ENCODE results near the gene KLHL36. TPM values are rescaled to one million over a fixed set of nuclear protein-coding genes. Genes with fewer than 3 reads are reported as not detected.
"Not testable (repeated sequence)": the region's sequence is repeated elsewhere in the genome, so short reads cannot be mapped to it uniquely, and the experiment has no call there.

KLHL36 gene
- total RNA-seq, 1 experiment from 2014 or later, result 56.6 TPM

DNA sequence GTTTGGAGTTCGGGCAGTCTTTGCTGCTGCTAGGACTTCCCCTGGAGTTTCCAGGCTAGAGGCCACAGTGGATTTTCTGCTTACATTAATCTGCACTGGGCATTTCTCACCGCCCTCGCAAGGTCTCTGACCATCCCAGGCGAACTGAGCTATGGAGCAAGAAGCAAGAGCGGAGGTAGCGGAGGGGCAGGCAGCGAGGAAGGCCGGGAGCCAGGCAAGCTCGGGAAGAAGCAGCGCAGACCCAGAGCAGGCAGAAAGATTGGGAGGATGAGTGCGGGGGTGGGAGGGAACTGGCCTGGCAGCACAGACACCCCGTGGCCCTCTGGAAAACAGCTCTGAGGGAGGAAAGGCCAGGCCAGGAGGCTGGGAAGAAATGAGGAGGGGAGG is 34.2 kb upstream of the KLHL36 start:
- in situ Hi-C loops (cut with HindIII; ENCODE audit: low pct_unique_long_range_greater_than_20kb, low sequenced_read_pairs), result no loop called here

DNA sequence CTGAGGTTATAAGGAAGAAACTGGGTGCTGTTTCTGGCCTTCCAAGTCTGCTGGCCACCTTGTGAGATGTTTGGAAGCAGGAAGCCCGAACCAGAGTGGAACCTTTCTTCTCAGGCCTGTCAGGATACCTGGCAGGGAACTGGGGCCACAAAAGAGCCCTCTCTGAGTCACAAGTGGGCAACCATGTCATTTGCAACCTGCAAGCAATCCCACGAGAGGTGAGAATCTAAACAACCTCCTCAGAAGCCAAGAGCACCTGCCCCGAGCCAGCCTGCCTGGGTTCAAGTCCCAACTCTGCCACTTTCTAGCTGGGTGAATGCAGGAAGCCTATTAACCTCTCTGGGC is 33.7 kb upstream of the KLHL36 start:
- in situ Hi-C loops (cut with HindIII; ENCODE audit: low pct_unique_long_range_greater_than_20kb, low sequenced_read_pairs), result no loop called here

More for the DNA sequence above, 34.2 kb upstream of the KLHL36 start:
- no peak for DNase-seq (ENCODE audit: low read depth)

DNA sequence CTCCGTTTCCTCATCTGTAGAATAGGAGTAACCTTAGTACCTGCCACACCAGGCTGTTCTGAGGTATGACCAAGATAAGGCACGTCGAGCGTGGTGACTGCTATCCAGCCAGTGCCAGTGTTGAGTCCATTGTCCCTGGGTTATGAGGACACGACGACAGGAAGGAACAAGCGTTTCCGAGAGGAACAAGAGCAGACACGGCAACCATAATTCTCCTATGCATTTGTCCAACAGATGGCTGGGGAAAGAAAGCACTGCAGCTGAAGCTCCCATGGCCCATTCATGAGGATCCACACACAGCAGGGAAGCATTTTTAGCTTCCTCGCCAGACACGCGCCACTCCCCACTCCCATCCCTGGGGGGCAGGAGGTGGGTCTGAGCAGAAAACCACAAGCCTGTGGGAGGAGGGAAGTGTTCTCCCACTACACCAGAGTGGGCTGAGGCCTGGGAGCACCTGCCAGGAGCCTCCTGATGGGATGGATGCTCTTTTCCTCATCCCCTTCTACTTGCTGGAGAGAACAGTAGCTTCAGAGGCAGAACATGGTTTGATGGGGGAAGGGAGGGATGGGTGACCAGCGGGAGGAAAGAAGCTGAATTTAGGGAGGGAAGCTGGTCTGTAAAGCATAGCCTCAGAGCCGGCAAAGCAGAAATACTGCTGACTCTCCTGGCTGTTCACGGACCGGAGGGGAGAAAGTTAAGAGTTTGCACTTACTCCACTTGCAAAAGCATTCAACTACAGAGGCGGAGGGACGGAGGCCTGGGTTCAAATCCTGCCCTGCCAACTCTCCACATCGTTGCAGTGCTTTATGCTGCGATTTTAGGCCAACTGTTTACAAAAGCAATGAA is 33.1 kb upstream of the KLHL36 start:
- in situ Hi-C loops (cut with HindIII; ENCODE audit: low pct_unique_long_range_greater_than_20kb, low sequenced_read_pairs), result no loop called here
- DNase-seq (ENCODE audit: low read depth), result no peak

More for the DNA sequence above, 33.7 kb upstream of the KLHL36 start:
- no peak for DNase-seq (ENCODE audit: low read depth)

GRCh38 chr16:84616515-84616914 is 31.8 kb upstream of the KLHL36 start:
- peak; percentile 46 for DNase-seq (ENCODE audit: low read depth)
- in situ Hi-C loops (cut with HindIII; ENCODE audit: low pct_unique_long_range_greater_than_20kb, low sequenced_read_pairs), result no loop called here

DNA sequence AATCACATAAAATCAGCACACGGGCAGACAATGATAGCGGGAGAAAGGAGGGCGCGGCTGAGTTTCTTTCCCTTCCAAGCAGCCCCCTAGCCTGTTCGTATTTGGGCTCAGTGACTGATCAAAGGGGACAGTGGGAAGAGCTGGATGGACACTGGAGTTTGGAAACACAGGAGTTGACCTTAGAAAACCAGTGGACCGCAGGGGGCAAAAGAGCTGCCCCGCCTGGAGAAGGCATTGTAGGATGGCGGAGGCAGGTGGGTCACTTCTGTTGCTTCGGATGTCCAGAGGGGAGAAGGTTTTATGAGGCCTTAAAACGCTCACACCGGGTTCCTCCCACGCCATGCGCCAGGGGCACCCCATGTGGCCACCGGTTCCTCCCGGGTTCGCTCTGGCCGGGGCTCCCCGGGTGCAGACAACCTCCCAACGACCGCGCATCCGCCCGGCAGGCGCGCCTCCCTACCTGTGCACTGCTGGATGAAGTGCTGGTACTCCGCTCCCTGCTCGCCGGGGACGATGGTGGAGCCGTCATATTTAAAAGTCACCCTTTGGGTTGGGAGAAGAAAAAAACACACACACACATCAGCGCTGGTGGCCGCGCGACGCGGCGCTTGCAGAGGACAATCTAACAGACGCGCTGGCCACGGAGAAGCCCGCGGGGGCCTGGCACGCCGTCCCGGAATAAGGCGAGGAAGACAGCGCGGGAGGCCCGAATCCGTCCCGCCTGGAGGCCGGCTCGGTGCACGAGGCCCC is 31.1 kb upstream of the KLHL36 start:
- no peak for DNase-seq (ENCODE audit: low read depth)

DNA sequence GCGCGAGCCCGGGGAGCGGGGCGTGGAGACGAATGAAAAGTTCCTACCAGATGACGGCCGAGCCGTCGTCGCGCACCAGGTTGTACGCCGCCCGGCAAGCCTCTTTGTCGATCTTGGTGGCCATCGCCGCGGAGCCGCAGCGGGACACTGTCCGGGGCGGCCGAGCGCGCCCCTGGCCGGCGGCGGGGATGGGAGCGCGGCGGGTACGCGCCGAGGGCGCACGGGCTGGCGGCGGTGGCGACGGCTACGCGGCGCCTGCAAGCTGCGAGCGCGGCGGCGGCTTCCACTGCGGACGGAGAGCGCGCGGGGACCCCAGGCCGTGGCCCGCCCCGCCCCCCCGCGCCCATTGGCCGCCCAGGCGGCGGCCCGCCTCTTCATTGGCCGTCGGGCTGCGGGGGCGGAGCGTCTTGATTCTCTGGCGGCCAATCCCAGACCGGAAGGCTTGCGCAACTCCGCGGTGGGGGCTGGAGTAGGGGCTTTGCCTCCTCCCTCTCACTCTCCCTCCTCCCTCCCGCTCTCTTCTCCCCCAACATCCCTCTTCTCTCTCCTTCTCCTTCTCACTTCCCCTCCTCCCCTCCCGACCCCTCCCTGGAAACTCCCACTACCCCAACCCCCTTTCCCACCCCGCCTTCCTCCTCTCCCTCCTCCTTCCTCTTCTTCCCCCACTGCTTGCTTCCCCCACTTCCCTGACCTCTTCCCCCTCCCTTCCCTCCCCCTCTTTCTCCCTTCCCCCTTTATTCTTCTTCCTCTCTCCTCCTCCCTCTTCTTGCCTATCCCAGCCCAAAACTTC is 30.3 kb upstream of the KLHL36 start, which contains the start of gene COTL1:
COTL1 (minus strand) TSS at position 288 of the 790 bp plus-strand sequence; CDS start at position 124, 164 bp downstream.
- in situ Hi-C loops (cut with HindIII; ENCODE audit: low pct_unique_long_range_greater_than_20kb, low sequenced_read_pairs), result no loop called here
- DNase-seq (ENCODE audit: low read depth), result peak; percentile 97

More for the DNA sequence above, 31.1 kb upstream of the KLHL36 start:
- in situ Hi-C loops (cut with HindIII; ENCODE audit: low pct_unique_long_range_greater_than_20kb, low sequenced_read_pairs), result no loop called here

DNA sequence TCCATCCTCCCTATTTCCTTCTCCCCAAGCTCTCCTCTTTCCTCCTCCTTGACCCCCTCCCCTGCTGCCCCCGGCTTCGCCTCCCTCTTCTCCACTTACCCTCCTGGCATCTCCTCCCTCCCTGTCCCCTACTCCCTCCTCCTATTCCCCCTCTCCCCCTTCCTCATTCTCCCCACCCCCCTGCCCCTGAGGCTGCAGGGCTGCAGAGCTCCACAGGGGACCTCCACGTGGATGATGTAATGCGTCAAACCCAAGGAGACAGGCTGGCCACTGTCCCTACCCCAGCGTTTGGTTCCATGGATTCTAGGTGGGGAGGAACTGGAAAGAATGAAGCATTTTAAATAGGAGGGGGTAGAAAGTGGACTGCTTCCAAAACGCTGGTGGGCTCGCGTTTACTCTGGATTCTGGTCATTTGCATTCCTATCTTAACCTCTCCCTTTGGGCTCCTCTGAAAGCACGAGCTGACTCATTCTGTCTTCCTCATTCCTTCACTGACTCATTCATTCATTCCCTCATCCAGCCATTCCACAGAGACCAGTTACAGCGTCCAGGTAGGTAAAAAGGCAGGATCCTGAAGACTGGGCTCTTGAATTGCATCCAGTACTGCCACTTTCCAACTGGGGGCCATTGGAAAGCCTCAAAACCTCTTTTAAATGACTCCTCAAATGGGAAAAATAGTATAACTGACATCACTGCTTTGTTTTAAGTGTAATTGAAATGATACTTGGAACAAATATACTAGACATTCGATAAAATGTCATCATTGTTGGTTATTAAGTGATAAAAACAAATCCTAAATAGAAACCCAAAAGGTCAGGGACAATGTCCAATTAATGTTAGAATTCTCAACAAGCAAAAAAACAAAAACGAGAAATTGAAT is 29.5 kb upstream of the KLHL36 start:
- in situ Hi-C loops (cut with HindIII; ENCODE audit: low pct_unique_long_range_greater_than_20kb, low sequenced_read_pairs), result no loop called here

DNA sequence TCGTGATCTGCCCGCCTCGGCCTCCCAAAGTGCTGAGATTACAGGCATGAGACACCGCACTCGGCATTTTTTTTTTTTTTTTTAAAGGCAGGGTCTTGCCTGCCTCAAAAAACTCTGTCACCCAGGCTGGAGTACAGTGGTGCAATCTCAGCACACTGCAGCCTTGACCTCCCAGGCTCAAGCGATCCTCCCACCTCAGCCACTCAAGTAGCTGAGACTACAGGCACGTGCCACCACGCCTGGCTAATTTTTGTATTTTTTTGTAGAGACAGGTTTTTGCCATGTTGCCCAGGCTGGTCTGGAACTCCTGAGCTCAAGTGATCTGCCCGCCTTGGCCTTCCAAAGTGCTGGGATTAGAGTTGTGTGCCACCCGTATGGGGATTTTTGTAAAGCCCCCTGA is 27.4 kb upstream of the KLHL36 start:
- DNase-seq (ENCODE audit: low read depth); in situ Hi-C loops (cut with HindIII; ENCODE audit: low pct_unique_long_range_greater_than_20kb, low sequenced_read_pairs): not testable (repeated sequence)

More for the DNA sequence above, 29.5 kb upstream of the KLHL36 start:
- peak; percentile 98 for DNase-seq (ENCODE audit: low read depth)

GRCh38 chr16:84625556-84625955 is 22.8 kb upstream of the KLHL36 start:
- no peak for DNase-seq (ENCODE audit: low read depth)
- in situ Hi-C loops (cut with HindIII; ENCODE audit: low pct_unique_long_range_greater_than_20kb, low sequenced_read_pairs), result no loop called here

GRCh38 chr16:84628226-84628731 is 20.0 kb upstream of the KLHL36 start:
- in situ Hi-C loops (cut with HindIII; ENCODE audit: low pct_unique_long_range_greater_than_20kb, low sequenced_read_pairs), result no loop called here
- no peak for DNase-seq (ENCODE audit: low read depth)

DNA sequence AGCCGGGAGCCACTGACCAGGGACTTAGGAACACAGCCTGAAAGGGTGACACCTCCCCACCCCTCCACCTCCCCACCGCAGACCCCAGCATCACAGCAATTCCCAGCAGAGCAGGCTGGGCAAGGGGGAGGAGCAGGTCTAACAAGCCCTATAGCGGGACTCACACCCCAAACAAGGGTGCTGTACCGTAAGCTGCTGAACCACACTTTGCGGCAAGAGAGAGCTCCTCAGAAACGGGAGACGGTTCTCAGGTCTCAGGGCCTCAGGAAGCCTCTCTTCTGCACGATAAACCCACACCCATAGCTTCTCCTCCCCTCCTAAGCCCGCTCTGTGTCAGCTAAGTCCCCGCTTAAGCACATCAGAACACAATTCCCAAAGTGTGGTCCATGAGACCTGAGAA is 18.7 kb upstream of the KLHL36 start:
- in situ Hi-C loops (cut with HindIII; ENCODE audit: low pct_unique_long_range_greater_than_20kb, low sequenced_read_pairs), result no loop called here
- DNase-seq (ENCODE audit: low read depth), result no peak

DNA sequence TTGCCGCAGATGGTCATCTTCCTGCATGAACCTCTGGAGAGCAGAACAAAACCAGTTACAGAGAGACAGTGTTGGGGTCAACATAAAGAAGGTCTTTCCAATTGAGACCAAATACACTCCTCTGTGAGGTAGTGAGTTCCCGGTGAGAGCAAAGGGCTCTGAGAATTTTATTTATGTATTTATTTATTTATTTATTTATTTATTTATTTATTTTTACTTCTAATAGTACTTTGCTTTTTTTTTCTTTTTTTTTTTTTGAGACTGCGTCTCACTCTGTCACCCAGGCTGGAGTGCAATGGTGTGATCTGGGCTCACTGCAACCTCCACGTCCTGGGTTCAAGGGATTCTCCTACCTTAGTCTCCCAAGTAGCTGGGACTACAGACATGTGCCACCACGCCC is 18.3 kb upstream of the KLHL36 start:
- DNase-seq (ENCODE audit: low read depth), result no peak
- in situ Hi-C loops (cut with HindIII; ENCODE audit: low pct_unique_long_range_greater_than_20kb, low sequenced_read_pairs), result no loop called here

GRCh38 chr16:84630446-84631152 is 17.7 kb upstream of the KLHL36 start:
- in situ Hi-C loops (cut with HindIII; ENCODE audit: low pct_unique_long_range_greater_than_20kb, low sequenced_read_pairs), result no loop called here
- DNase-seq (ENCODE audit: low read depth), result no peak

GRCh38 chr16:84631153-84631466 is 17.2 kb upstream of the KLHL36 start:
- no peak for DNase-seq (ENCODE audit: low read depth)
- in situ Hi-C loops (cut with HindIII; ENCODE audit: low pct_unique_long_range_greater_than_20kb, low sequenced_read_pairs), result no loop called here

DNA sequence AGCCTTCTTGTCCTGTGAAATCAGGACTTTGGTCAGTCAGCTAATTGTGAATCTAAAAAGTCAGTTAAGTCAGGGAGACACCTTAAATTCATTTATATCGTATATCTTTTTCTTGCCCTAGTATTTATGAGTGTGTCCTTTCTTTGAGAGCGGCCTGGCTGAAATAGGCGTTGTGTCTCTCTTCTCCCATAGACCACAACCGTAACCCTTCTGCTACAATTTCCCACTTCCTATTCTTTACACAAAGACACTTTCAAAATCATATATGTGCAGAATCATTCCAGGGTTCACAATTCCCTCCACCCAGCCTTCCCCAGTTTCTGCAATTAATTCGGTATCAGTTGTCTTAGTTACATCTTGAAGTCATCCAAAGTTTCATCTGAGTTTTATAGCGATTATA is 16.4 kb upstream of the KLHL36 start:
- no peak for DNase-seq (ENCODE audit: low read depth)
- in situ Hi-C loops (cut with HindIII; ENCODE audit: low pct_unique_long_range_greater_than_20kb, low sequenced_read_pairs), result no loop called here

- DNase-seq (ENCODE audit: low read depth); in situ Hi-C loops (cut with HindIII; ENCODE audit: low pct_unique_long_range_greater_than_20kb, low sequenced_read_pairs): not testable (repeated sequence)
Measured at GRCh38 chr16:84632862-84633261, 15.4 kb upstream of the KLHL36 start.

DNA sequence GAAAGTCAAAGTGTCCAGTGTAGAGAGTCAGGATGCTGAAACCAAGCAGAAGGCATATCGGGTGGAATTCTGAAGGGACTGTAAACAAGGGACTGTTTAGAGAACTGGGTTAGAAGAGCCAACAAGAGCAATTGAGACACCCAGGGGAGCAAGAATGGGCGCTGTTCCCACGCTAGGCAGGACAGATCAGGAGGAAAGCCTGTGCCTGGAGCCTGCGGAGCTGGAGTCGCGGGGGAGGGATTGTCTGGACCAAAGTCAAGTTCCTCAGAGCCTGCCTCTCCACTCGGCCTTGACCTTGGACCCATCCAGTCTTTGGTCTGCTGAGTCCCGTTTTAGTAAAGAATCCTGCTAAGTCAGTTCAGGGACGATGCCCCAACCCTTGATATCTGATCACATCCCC is 14.7 kb upstream of the KLHL36 start:
- in situ Hi-C loops (cut with HindIII; ENCODE audit: low pct_unique_long_range_greater_than_20kb, low sequenced_read_pairs), result no loop called here
- DNase-seq (ENCODE audit: low read depth), result no peak

All from Caki2 (cell line).